ENCODE results near the gene CLEC2L. TPM values are rescaled to one million over a fixed set of nuclear protein-coding genes. Genes with fewer than 3 reads are reported as not detected.

CLEC2L gene
- total and polyA plus RNA-seq, 2 of the 4 experiments (the other 2 are of a cell fraction), result not detected

DNA sequence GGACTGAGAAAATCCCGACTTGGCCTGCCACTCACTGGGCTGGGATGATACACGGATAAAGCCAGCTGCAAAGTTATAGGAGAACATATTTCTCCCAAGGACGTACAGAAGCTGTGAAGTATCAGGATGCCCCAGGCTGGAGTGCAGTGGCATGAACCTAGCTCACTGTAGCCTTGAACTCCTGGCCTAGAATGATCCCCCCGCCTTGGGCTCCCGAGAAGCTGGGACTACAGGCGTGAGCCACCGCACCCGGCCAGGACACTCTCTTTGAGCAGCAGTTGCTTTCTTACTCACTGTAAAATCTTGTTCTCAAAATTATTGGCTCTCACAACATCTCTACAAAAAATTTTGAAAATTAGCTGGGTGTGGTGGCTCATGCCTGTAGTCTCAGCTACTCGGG is 50.4 kb downstream of the CLEC2L start:
- peaks cover 6% of the 10 kb centered on the region; the same call in 1 of the 2 replicates for H4K20me1 ChIP-seq (ENCODE audit: insufficient read depth, low read length)
- no peak overlapping the region for H3K4ac ChIP-seq (ENCODE audit: low read depth, low read length)
- H3K9me3 ChIP-seq (ENCODE audit: control insufficient read depth, insufficient read depth, low read length), result no peaks in the 10 kb centered on the region
- BruUV-seq (replicated peaks), result no TSS peak
- TF ChIP-seq FOS (IDR thresholded peaks at IDR 0.05; ENCODE audit: low read depth, low read length) (no peak), SMC3 (IDR thresholded peaks at IDR 0.05; ENCODE audit: low read depth, low read length) (no peak), BHLHE40 (IDR thresholded peaks at IDR 0.05; ENCODE audit: low read depth, low read length) (no peak), RFX5 (IDR thresholded peaks at IDR 0.05; ENCODE audit: low read depth, low read length) (no peak)
- H3K36me3 ChIP-seq (ENCODE audit: control insufficient read depth, insufficient read depth, low read length), result peaks cover 78% of the 10 kb centered on the region
- H3K27me3 ChIP-seq (ENCODE audit: control insufficient read depth, insufficient read depth, low read length), result no peaks in the 10 kb centered on the region
- ATAC-seq (ENCODE audit: low read depth), result no peak
- intact Hi-C loops (cut with micrococcal nuclease), result loop anchor here (5.0 kb wide), 1 partner anchor 72 kb away; no protein-coding TSS in a partner anchor
- H2AK5ac ChIP-seq (ENCODE audit: low read depth, low read length), result no peak overlapping the region
- no peak overlapping the region for H2BK120ac ChIP-seq (ENCODE audit: low read depth, low read length)
- no peak for DNase-seq
- POLR2A ChIA-PET (ENCODE audit: unreplicated experiment), result no interaction called here
- H2BK5ac ChIP-seq (ENCODE audit: low read depth, low read length, poor library complexity, severe bottlenecking), result no peak overlapping the region
- H4K91ac ChIP-seq (ENCODE audit: insufficient read depth, low read depth, low read length), result no peak overlapping the region
- no peak overlapping the region for H3K18ac ChIP-seq (ENCODE audit: low read depth, low read length)
- no peak overlapping the region for H4K8ac ChIP-seq (ENCODE audit: low read depth in 2 of 2, low read length in 2 of 2)
- no peak overlapping the region for H2BK15ac ChIP-seq (ENCODE audit: low read depth, low read length)
- no peak overlapping the region for H3K14ac ChIP-seq (replicated peaks; ENCODE audit: low read depth, low read length)
- WGBS, 2 experiments (ENCODE audit: extremely low coverage in 2 of 2, insufficient read length in 1 of 2), result 87% methylated on average over 3 of the region's 9 CpGs; no CpG with 5 or more reads in 1 of the 2 experiments
- no peak overlapping the region for H3K27ac ChIP-seq (ENCODE audit: insufficient read depth, low read length)
- CTCF ChIA-PET, result no interaction called here
- no peak overlapping the region for H3K9ac ChIP-seq (ENCODE audit: low read depth, low read length)
- H3K4me2 ChIP-seq (ENCODE audit: low read depth, low read length), result no peak overlapping the region
- H2AK9ac ChIP-seq (replicated peaks; ENCODE audit: low read depth, low read length, poor library complexity), result no peak overlapping the region
- H3K79me1 ChIP-seq (ENCODE audit: low read depth in 1 of 2, low read length in 2 of 2), result peaks cover 0 to 30% of the 10 kb centered on the region in 2 experiments; a peak in 2 of 4 replicates
- no peaks in the 10 kb centered on the region for H3K4me1 ChIP-seq (ENCODE audit: control insufficient read depth, insufficient read depth, low read length)
- in situ Hi-C loops (cut with MboI; ENCODE audit: low sequenced_read_pairs), result no loop called here
- no peak overlapping the region for H2AFZ ChIP-seq (replicated peaks; ENCODE audit: low read length, poor library complexity)
- no peak overlapping the region for H3K23ac ChIP-seq (ENCODE audit: low read depth, low read length)
- no peak overlapping the region for H4K5ac ChIP-seq (ENCODE audit: low read depth, low read length)
- no peak overlapping the region for H3K56ac ChIP-seq (ENCODE audit: extremely low read depth, insufficient read depth, low read length)
- no peak overlapping the region for H3K4me3 ChIP-seq (ENCODE audit: insufficient read depth, low read depth, low read length)
- no peak overlapping the region for H2BK20ac ChIP-seq (ENCODE audit: low read depth, low read length)
- no peaks in the 10 kb centered on the region for H3K9me1 ChIP-seq (ENCODE audit: insufficient read depth, low read length)
- dilution Hi-C loops (cut with HindIII; ENCODE audit: low sequenced_read_pairs, unreplicated experiment), result no loop called here

Data from IMR-90 (cell line).